Stimulated activated CD8-positive, alpha-beta memory T cell treated with anti-CD3 and anti-CD28 coated beads, Interleukin-7, amount 100 ng/mL, for 1 hour (primary cell): ENCODE results near the gene TMEM92.
A peak's percentile ranks its signal among the peaks of the same experiment; 100 is the strongest.
"Not testable (repeated sequence)": the region's sequence is repeated elsewhere in the genome, so short reads cannot be mapped to it uniquely, and the experiment has no call there.

ENCODE experiments used
- DNase-seq, 2 donors: peaks; one replicate each; pipeline ENCODE4 v3.0.0-alpha.2; 2020; ENCODE audit warnings: low read depth in 2 of 2

TMEM92 gene

DNA sequence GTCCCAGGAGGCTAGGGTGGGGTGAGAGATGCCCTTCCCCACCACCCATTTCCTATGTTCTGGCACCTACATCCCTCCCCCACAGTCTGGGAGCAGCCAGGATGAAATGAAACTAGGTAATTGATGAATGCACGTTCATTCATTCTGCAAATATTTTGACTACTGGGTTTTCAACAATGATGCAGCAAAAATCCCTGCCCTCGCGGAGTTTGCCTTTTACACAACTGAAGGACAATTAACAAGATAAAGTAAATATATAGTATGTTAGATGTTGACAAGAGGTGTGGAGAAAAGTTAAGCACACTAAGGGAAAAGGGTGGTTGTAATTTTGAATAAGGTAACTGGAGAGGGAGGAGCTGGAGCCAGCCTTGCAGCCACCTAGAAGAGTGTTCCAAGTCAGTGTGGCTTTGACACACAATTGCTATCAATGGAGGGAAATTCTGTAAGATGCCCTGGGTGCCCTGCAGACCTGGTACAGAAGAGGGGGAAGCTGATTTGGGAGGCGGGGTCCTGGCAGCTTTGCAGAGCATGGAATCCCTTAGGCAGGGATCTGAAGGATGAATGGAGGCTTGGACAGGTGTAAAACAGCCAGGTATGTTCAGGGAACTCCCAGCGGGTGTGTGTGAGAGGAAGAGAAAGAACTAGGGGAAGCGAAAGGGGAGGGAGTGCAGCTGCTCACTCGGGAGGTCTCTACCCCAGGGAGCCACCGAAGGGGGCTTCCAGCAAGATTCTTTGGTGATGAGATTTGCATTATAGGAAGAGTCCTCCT is 2.5 kb downstream of the TMEM92 start:
- no peak for DNase-seq

DNA sequence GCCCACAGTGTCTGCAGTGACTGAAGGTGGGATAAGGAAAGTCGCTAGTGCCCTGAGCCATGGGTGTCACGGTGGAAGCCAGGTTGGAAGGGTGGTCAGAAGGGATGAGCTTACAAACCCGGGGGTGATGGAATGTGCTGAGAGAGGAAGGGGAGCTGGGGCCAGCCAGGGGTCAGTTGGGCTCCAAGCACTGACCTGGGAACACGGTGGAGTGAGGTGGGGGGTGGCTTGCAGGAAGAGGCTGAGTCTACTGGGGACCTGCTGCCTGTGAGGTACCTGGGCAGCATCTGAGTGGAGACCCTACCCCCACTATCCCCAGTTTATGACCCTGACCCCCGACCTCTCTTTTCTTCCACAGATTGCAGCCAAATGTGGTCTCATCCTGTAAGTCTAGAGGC is 3.1 kb downstream of the TMEM92 start:
- no peak for DNase-seq

DNA sequence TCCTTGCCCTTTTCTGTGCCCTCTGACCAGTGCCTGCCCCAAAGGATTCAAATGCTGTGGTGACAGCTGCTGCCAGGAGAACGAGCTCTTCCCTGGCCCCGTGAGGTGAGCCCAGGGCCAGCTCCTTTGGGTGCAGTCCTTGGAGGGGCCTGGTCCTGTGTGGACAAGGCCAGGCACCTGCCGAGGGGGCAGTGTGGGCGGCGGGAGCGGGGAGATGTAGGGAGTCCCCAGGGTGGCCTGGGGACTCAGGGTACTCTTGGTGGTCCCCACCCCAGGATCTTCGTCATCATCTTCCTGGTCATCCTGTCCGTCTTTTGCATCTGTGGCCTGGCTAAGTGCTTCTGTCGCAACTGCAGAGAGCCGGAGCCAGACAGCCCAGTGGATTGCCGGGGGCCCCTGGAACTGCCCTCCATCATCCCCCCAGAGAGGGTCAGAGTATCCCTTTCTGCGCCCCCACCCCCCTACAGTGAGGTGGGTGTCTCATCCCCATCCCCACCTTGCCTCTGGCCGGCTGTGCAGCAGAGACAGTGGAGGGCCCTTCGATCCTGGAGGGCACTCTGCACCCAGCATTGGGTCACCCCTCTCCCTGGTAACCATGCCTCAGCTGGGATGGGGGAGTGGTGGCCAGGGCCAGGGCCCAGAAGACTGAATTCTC is 4.4 kb downstream of the TMEM92 start:
- DNase-seq = no peak

- DNase-seq = no peak
Measured at GRCh38 chr17:50279181-50279526, 4.9 kb downstream of the TMEM92 start.

DNA sequence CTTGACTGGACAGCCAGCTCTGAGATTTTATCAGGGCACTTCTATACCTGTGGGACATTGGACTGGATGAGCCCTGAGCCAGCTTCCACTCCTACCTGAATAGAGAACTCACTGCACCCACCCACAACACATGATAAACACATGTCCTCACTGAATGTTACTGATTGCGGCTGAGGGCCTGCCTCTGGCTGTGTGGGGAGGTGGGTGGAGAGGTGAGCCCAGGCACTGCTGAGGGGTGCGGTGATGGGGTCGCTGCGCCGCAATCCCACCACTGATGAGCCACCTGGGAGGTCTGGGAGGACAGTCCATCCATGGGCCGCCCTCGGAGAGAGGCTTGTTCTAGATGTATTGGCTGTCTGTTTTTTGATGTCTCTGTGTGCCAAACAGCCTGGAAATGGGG is 5.4 kb downstream of the TMEM92 start:
- no peak for DNase-seq

- no peak for DNase-seq
Measured at GRCh38 chr17:50280068-50280467, 5.8 kb downstream of the TMEM92 start.

DNA sequence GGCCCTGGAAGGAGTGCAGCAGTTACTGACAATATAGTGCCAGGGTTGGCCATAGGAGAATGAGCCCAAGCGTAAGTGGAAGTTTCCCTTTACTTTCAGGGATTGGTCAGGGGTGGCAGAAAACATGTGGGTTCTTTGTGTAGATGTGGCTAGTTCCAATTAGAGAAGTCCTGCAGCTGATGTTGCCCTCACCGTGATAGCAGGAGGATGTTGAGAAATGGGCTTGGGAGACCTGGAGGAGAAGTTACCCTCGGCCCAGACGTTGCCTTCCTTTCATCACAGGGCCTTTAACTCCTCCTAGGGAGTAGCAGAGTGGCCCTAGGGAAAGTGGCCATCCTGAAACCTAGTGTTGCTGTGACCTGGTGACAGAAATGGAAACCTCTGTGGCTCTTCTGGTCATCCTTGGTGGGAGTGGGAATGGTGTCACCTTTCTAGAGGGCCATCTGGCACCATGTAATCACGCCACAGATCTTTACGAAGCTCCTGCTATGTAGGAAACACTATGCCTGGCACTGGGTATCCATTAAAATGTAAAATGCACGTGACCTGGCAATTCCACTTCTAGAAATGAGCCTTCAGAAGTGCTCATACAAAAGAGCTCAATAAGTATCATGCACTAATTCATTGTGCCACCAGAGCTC is 6.7 kb downstream of the TMEM92 start:
- no peak for DNase-seq

DNA sequence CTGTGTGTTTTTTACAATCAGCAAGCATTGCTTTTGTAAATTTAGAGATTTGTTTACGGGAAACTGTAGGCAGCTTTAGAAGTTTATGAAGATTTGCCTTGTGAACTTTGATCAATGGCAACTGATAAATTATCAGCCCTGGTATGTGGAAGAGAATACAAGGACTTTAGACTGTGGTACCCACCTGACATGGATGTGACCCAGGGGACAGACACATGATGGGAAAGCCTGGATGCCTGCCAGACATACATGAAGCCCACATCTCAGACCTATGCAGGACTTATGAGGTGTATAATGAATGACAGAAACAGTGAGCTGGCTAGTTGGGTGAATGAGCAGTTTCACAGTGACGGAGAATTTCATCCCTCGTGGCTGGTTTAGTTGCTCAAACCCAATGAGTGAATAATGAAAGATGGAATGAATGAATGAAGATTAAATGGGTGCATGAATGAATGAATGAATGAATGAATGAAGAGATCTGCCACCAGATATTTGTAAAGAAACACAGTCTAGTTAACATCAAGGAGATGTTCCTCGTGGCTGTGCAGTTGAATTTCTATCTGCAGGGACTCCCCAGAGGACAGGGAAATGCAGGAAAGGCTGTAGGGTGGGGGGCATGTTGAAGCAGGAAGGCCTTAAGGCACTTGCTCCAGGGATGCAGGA is 7.6 kb downstream of the TMEM92 start:
- no peak for DNase-seq

- no peak for DNase-seq
Measured at GRCh38 chr17:50283246-50283645, 9.0 kb downstream of the TMEM92 start.

GRCh38 chr17:50283714-50284113 is 9.4 kb downstream of the TMEM92 start:
- no peak for DNase-seq

DNA sequence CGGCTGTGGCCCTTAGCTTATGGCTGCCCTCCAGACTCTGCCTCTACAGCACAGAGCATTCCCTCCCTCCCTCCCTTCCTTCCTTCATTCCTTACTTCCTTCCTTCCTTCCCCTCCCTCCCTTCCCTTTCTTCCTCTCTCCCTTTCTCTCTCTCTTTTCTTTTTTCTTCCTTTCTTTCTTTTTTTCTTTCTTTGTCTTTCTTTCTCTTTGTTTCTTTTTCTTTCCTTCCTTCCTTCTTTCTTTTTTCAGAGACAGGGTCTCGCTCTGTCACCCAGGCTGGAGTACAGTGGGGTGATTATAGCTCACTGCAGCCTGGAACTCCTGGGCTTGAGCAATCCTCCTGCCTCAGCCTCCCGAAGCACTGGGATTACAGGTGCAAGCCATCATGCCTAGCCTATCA is 11.7 kb downstream of the TMEM92 start:
- DNase-seq = no peak

DNA sequence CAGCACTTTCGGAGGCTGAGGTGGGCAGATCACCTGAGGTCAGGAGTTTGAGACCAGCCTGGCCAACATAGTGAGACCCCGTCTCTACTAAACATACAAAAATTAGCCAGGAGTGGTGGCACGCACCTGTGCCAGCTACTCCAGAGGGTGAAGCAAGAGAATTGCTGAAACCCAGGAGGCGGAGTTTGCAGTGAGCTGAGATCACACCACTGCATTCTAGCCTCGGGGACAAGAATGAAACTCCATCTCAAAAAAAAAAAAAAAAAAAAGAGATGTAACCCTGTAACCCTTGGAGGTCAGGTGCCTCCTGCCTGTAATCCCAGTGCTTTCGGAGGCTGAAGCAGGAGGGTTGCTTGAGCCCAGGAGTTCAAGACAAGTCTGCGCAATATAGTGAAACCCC is 13.0 kb downstream of the TMEM92 start:
- not testable (repeated sequence) for DNase-seq

GRCh38 chr17:50288306-50288705 is 14.0 kb downstream of the TMEM92 start:
- DNase-seq = no peak

DNA sequence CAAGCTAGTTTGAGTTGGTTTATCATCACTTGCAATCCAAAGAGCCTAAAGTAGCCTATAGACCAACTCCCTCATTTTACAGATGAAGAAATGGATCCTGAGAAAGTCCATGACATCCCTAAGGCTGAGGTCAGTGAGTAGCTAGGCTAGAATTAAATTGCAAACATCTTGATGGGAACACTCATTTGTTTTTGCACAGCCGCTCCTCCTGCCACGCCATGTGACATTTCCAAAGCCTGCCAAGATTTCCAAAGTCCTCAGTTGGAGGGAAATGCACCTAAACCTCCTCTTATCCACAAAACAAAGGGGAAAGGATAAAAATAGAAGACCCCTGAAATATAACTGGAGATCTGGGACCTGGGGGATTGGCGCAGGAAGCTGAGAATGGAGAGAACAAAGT is 15.0 kb downstream of the TMEM92 start:
- no peak for DNase-seq

DNA sequence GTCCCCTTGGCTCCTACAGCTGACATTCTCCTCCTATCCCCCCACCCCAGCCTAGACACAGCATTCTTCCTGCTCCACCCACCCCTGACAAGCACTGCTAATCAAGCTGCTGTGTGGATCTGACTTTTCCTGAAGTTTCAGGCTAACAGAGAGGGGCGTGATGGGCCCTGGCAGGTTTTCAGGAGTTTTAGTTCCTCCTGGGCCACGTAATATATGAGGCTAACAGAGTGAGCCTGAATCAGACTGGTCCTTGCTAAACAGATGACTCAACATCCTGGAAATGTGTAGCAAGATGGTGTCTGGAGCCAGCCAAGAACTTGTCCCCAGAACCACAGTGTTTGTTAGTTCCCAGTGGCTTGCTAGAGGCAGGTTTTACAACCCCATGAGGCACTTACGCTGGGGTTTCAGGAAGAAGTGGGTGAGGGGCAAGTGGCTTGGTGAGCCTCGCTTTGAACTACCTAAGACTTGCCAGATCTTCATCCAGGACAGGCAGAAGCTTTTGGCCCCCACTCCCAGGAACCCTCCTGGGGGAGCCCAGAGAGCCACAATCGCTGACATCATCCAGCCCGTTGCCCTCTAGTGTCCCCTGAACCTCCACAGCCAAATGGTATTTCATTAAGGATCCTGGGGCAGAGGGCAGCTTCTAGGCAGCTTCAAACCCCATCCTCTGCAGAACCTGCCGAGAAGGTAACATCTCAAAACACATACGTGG is 15.9 kb downstream of the TMEM92 start:
- DNase-seq = no peak

- no peak for DNase-seq
Measured at GRCh38 chr17:50290933-50291332, 16.7 kb downstream of the TMEM92 start.

- no peak for DNase-seq
Measured at GRCh38 chr17:50292465-50292864, 18.2 kb downstream of the TMEM92 start.

DNA sequence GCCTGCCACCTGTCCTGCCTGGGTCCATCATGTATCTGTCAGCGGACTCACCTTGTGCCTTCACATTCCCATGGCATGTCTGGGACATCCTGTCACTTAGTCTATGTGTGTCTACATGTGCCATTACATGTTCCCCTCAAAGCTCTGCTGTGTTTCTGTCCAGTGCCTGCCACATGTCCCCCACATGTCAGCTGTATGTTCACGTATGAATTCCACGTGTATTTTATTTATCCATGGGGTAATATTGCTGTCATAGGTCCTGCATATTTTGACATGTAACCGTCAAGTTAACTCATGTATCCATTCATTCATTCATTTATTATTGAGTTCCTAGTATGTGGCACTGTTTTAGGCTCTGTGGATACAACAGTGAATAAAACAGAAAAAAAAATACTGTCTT is 20.8 kb downstream of the TMEM92 start:
- DNase-seq = no peak

DNA sequence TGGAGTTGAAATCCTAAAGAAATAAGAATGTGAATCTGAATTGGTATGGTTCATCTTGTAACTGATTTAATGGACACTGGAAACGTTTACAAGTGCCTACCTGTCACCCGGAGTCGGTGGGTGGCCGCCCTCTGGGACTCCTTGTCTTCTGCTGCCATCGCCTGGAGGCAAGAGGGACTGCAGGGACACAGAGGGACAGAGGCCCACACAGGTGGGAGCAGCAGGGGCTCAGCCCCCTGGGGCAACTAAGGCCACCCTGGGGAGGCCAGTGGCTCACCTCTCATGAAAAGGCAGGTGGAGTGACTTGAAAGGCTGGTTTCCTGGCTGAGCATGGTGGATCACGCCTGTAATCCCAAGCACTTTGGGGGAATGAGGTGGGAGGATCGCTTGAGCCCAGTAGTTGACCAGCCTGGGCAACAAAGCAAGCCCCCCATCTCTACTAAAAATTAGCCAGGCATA is 23.2 kb downstream of the TMEM92 start:
- peak; percentile 50 to 60 for DNase-seq

DNA sequence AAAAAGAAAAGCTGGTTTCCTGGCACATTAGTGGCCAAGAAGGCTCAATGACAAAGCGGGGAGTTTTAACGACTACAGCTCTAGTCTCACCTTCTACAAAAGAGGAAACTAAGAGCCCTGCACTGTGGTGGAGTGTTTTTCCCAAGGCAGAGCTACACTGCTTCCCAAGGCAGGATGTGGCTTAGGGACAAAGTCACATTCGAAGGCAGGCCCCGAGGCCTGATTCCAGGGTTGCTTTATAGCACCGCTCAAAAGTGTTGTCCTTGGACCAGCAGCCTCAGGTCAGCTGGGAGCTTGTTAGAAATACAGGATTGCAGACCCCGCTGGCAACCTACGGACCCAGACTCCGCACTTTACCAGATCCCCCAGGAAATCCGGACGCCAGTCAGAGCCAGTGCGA is 23.8 kb downstream of the TMEM92 start:
- no peak for DNase-seq

DNA sequence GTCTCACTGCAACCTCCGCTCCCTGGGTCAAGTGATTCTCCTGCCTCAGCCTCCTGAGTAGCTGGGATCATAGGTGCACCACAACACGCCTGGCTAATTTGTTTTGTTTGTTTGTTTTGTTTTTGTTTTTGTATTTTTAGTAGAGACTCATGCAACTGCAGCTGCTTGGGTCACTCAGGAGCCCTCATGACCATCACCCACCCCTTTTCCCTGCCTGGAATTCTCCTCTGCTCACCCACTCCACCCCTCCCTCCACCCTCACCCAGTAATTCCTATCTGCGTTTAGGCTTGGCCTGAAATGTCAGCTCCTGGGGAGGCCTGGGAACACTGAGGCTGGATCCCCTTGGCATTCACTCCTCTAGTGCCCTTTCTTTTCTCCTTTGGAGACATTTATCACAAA is 25.5 kb downstream of the TMEM92 start:
- no peak for DNase-seq

DNA sequence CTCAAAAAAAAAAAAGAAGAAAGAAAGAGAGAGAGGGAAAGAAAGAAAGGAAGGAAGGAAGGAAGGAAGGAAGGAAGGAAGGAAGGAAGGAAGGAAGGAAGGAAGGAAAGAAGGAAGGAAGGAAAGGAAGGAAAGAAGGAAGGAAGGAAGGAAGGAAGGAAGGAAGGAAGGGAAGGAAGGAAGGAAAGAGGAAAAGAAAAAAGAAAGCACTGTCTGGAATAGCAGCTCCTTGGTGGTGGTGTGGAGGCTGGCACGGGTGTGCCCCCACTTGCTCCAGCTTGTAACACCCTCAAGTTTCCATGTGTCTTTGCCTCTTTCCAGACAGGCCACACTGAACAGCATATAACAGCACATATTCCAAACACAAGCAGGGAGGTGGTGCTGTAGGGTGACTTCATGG is 26.6 kb downstream of the TMEM92 start:
- DNase-seq = not testable (repeated sequence)
